Measurements from ENCODE around the gene ZBTB20.

ZBTB20 gene

DNA sequence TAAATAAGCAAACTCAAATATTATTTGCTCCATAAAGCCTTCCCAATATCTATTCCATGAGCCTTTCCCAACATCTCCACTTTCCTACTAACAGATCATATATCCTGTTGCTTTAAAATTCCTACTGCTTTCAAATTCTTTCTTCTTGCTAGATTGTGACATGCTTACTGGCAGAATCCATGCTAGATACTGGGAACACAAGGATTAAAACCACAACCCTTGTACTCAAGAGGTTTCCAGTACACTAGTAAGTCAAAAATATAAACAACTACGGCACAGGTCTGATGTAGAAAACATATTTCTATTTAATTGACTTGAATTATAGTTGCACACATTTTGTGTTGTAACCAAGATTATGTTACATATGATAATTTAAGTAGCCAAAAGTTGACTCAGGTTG is 275.0 kb downstream of the ZBTB20 start:
- DNase-seq (ENCODE audit: low spot score), result no peak

DNA sequence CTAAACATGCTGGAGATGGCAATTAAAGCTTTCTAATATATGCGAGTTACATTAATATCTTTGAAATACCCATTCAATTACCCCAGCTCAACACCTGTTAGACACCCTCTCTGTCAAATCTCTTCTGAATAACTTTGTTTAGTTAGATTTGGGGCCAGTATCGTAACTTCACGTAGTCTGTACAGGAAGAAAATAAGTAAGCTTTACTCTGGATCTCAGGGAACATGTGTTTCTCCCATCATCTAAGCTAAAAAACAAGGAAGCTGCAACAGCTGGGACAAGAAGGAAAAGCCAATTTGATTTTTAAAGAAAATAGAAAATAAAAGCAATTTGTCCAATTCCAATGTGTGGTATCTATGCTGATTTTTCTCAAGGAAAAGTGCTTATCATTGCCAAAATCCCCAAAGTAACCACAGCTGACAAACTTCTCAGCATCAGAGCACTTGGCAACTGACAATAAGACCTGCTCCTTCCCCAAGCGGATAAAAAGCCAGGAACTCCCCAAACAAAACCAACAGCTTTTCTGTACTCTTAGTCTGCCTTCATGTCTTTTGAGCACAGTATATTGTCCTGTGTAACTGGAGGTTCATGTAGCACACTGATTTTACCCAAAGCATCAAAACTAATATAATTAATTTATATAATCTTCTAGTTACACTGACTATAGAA is 279.1 kb downstream of the ZBTB20 start:
- DNase-seq (ENCODE audit: low spot score), result no peak

DNA sequence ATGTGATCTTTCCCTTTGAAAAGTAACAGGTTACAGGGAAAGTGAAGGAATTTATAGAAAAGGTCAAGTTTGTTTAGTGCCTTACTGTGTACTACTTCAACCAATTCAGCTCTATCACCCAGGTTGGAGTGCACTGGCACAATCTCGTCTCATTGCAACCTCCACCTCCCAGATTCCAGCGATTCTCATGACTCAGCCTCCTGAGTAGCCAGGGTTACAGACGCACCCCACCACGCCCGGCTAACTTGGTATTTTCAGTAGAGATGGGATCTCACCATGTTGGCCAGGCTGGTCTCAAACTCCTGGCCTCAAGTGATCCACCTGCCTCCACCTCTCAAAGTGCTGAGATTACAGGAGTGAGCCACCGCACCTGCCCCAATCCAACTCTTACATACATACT is 279.7 kb downstream of the ZBTB20 start:
- no peak for DNase-seq (ENCODE audit: low spot score)

DNA sequence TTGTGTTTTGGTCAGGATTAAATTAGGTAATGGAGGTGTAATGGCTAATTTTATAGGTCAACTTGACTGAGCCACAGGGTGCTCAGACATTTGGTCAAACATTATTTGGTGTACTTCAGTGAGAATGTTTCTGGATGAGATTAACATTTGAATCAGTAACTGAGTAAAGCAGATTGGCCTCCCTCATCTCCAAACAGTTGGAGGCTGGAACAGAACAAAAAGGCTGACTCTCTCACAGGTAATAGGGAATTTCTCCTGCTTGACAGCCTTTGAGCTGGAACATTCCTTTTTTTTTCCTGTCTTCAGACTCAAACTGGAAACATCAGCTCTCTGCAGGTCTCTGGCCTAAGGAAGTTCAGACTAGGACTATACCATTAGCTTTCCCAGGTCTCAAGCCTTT is 280.7 kb downstream of the ZBTB20 start:
- DNase-seq (ENCODE audit: low spot score), result no peak

- DNase-seq (ENCODE audit: low spot score), result no peak
Measured at GRCh38 chr3:114864970-114865369, 282.1 kb downstream of the ZBTB20 start.

GRCh38 chr3:114863848-114864247 is 283.2 kb downstream of the ZBTB20 start:
- DNase-seq (ENCODE audit: low spot score), result no peak

- no peak for DNase-seq (ENCODE audit: low spot score)
Measured at GRCh38 chr3:114861666-114862065, 285.4 kb downstream of the ZBTB20 start.

- no peak for DNase-seq (ENCODE audit: low spot score)
Measured at GRCh38 chr3:114860531-114860930, 286.6 kb downstream of the ZBTB20 start.

- no peak for DNase-seq (ENCODE audit: low spot score)
Measured at GRCh38 chr3:114858329-114858728, 288.8 kb downstream of the ZBTB20 start.

- no peak for DNase-seq (ENCODE audit: low spot score)
Measured at GRCh38 chr3:114857299-114857701, 289.8 kb downstream of the ZBTB20 start.

DNA sequence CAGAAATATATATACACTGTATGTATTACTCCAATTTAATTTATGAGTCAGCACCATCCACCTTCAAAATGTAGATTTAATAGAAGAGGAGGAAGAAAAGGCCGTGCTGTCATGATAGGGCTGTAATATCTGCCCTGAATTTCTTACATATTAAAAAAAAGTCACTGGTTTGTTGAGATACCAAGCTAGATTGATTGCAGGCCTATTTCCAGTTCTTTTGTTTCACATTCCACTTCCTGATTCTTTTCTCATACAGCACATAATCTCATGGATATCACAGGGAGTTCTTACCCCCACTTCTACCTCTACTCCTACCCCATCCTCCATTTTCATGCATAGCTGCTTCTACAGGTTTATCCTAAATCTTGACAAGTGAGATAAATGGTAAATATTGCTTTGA is 290.3 kb downstream of the ZBTB20 start:
- no peak for DNase-seq (ENCODE audit: low spot score)

GRCh38 chr3:114855839-114856238 is 291.2 kb downstream of the ZBTB20 start:
- DNase-seq (ENCODE audit: low spot score), result no peak

GRCh38 chr3:114852966-114853365 is 294.1 kb downstream of the ZBTB20 start:
- no peak for DNase-seq (ENCODE audit: low spot score)

- DNase-seq (ENCODE audit: low spot score), result no peak
Measured at GRCh38 chr3:114850898-114851297, 296.2 kb downstream of the ZBTB20 start.

- DNase-seq (ENCODE audit: low spot score), result no peak
Measured at GRCh38 chr3:114848643-114849350, 298.3 kb downstream of the ZBTB20 start.

GRCh38 chr3:114848082-114848481 is 299.0 kb downstream of the ZBTB20 start:
- DNase-seq (ENCODE audit: low spot score), result no peak

- DNase-seq (ENCODE audit: low spot score), result no peak
Measured at GRCh38 chr3:114847564-114847963, 299.5 kb downstream of the ZBTB20 start.

- no peak for DNase-seq (ENCODE audit: low spot score)
Measured at GRCh38 chr3:114846779-114847178, 300.3 kb downstream of the ZBTB20 start.

DNA sequence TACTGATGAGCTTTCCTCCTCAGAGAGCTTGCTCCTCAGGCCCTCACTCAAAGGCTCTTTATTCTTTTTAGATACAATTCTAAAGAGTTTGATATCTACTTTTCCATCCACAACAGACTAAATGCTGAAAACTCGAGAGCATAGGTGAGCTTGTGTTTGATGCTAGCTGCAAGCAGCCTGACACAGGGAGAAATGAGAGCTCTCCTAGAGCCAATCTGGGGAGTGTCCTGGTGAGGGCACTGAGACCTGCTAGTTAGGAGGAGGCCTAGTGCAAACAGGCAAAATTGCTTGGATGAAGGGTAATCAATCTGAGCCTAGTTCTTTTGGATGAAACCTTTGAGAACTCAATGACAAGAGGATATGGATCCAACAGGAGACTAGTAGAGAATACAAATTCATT is 300.8 kb downstream of the ZBTB20 start:
- DNase-seq (ENCODE audit: low spot score), result no peak

- DNase-seq (ENCODE audit: low spot score), result no peak
Measured at GRCh38 chr3:114841515-114841914, 305.6 kb downstream of the ZBTB20 start.

DNA sequence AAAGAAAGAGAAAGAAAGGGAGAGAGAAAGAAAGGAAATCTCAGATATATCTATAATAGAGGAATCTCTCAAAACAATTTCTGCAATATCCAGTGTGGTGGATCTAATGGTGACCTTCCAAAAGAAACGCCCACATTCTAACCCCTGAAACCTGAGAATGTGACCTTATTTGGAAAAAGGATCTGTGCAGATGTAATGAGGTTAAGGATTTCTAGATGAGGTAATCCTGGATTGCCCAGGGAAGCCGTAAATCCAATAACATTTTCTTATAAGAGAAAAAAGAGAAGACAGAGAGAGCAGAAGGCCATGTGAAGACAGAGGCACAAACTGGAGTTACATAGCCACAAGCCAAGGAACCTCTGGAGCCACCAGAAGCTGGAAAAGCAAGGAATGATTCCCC is 307.6 kb downstream of the ZBTB20 start:
- DNase-seq (ENCODE audit: low spot score), result no peak

DNA sequence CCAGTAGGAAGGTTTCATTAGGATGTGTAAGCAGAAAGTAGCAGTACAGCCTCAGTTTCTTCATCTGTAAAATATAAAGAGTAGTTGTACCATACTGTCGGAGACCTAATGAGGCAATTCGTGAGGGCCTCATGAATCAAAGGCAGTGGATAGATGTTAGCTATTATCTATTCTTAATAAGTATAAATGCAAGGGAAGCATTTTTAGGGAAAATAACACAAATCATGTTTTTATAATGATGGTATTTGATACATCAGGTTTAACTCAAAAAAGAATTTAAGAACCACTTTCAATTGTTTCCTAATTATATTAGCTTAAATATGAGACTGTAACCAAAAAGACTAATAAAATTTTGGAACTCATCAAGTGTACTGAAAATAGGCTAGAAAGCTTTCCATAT is 309.1 kb downstream of the ZBTB20 start:
- no peak for DNase-seq (ENCODE audit: low spot score)

DNA sequence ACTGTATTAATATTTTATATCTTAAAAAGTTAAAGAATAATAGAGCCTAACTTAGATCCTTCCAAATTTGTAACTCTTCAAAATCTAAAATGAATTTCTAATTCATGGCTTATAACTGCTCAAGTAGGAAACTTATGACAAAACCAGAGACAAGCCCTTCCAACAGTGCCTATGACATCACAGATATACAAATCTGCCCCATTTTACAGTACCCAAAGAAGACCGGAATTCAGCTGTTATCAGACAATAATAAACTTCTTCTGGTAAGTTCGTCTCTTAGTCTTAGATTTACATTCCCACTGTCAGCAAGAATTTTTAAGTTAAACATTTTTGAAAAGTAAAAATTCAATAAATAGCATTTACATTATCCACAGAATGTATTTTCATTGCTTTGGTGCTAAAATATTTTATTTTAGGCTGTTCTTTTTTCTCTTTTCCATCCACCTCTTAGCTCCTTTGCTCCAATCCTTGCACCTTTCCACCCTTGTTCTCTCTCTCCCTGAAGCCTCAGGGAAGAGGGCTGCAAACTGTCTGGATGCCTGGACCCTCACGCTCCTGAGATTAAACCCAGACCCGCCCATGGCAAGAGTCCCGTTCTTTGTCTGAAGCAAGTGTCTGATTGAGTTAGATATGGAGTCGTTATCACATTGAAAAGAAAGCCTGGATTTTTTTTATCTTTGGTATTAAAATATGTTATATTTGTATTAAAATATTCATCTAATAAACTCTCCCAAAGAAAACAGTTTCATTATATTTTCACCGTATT is 312.7 kb downstream of the ZBTB20 start:
- no peak for DNase-seq (ENCODE audit: low spot score)

Data from CD4-positive, alpha-beta T cell treated with Interleukin-2 at 100 ng/mL for 4 hours (primary cell).